H1 (cell line): ENCODE data around the gene MACROD2. TPM values are rescaled to one million over a fixed set of nuclear protein-coding genes. Genes with fewer than 3 reads are reported as not detected.

ENCODE experiments used
- CTCF ChIA-PET: fragments of 300-600 bp; sonication (Branson Sonifier 250); formaldehyde crosslinking; loops from one replicate; lab custom pipeline; 2021; ENCODE audit not compliant: partially characterized antibody; lab: Charles Lee
- POLR2A ChIA-PET: fragments of 300-600 bp; sonication (Branson Sonifier 250); formaldehyde crosslinking; loops from one replicate; lab custom pipeline; 2021; ENCODE audit warnings: inconsistent platforms; ENCODE audit not compliant: partially characterized antibody; lab: Charles Lee
- DNase-seq, 2 experiments: peaks; one replicate each; pipeline versions ENCODE4 v3.0.0 to v3.0.0-alpha.2; 2010 to 2022; ENCODE audit warnings: low spot score in 2 of 2, low read depth in 1 of 2, mixed read lengths in 1 of 2
- FAIRE-seq: peaks from 2 replicates; lab custom pipeline; 2011; peaks lifted over from hg19 to GRCh38; lab: Jason Lieb, UNC
- H2AFZ ChIP-seq: 2 replicates; pipeline ENCODE4 v1.8.1; 2012; ENCODE audit warnings: low read length, inconsistent platforms
- H2AK5ac ChIP-seq: 2 replicates; pipeline ENCODE4 v1.6.1; 2013; ENCODE audit warnings: low read depth, low read length
- H2BK120ac ChIP-seq: replicated peaks from 2 replicates; pipeline ENCODE3; 2013; ENCODE audit warnings: low read depth, low read length, inconsistent platforms
- H2BK12ac ChIP-seq: 2 replicates; pipeline ENCODE4 v1.6.1; 2013; ENCODE audit warnings: low read depth, low read length
- H2BK15ac ChIP-seq: 2 replicates; pipeline ENCODE4 v1.6.1; 2013; ENCODE audit warnings: low read length
- H2BK20ac ChIP-seq: 2 replicates; pipeline ENCODE4 v1.6.1; 2013; ENCODE audit warnings: low read length
- H2BK5ac ChIP-seq: 2 replicates; pipeline ENCODE4 v1.6.1; 2013; ENCODE audit warnings: low read depth, low read length
- H3K14ac ChIP-seq: 2 replicates; pipeline ENCODE4 v1.6.1; 2013; ENCODE audit warnings: inconsistent platforms; ENCODE audit not compliant: insufficient read length
- H3K18ac ChIP-seq: 2 replicates; pipeline ENCODE4 v1.6.1; 2013; ENCODE audit warnings: low read length; ENCODE audit errors: extremely low read depth
- H3K23ac ChIP-seq: 2 replicates; pipeline ENCODE4 v1.6.1; 2013; ENCODE audit warnings: inconsistent platforms; ENCODE audit not compliant: insufficient read length
- H3K23me2 ChIP-seq: 2 replicates; pipeline ENCODE4 v1.6.1; 2013; ENCODE audit warnings: low read depth, low read length
- H3K27ac ChIP-seq: 2 replicates; pipeline ENCODE4 v1.6.1; 2011; ENCODE audit warnings: low read depth, low read length, inconsistent platforms
- H3K27me3 ChIP-seq, 4 experiments: replicated peaks in 1 of 4; 1 replicate in 1 of 4; 2 replicates in 3 of 4; pipeline versions ENCODE4 v1.6.1 to v1.8.1; 2011 to 2013; ENCODE audit warnings: low read length in 3 of 4, mild to moderate bottlenecking in 3 of 4, inconsistent platforms in 2 of 4, mixed read lengths in 2 of 4, moderate library complexity in 1 of 4; ENCODE audit not compliant: control insufficient read depth in 3 of 4, insufficient read depth in 3 of 4; ENCODE audit errors: extremely low read depth in 1 of 4
- H3K36me3 ChIP-seq, 4 experiments: 2 replicates each; pipeline versions ENCODE4 v1.6.1 to v1.8.1; 2011 to 2013; ENCODE audit warnings: mild to moderate bottlenecking in 4 of 4, low read length in 3 of 4, moderate library complexity in 2 of 4, control low read depth in 1 of 4, inconsistent platforms in 1 of 4; ENCODE audit not compliant: insufficient read depth in 4 of 4, control insufficient read depth in 2 of 4
- H3K4ac ChIP-seq: replicated peaks from 2 replicates; pipeline ENCODE3; 2013; ENCODE audit warnings: low read length, low read depth, mixed read lengths, inconsistent platforms; ENCODE audit not compliant: insufficient read length
- H3K4me1 ChIP-seq, 4 experiments: replicated peaks in 1 of 4; 1 replicate in 1 of 4; 2 replicates in 3 of 4; pipeline versions ENCODE4 v1.6.1 to v1.8.1; 2011 to 2013; ENCODE audit warnings: low read length in 3 of 4, inconsistent platforms in 2 of 4, mixed read lengths in 1 of 4; ENCODE audit not compliant: insufficient read depth in 4 of 4, control insufficient read depth in 3 of 4
- H3K4me2 ChIP-seq, 2 experiments: 2 replicates each; pipeline versions ENCODE4 v1.6.1 to v1.8.1; 2011 to 2013; ENCODE audit warnings: low read depth in 2 of 2, low read length in 2 of 2, control low read depth in 1 of 2, inconsistent platforms in 1 of 2, mild to moderate bottlenecking in 1 of 2; ENCODE audit not compliant: insufficient read depth in 1 of 2
- H3K4me3 ChIP-seq, 4 experiments: fragments of 200-600, 300-600 bp in 1 of 4; sonication (generic), shearing (Covaris generic), sonication (Bioruptor Twin) in 1 of 4; 2 replicates each; pipeline versions ENCODE4 v1.5.1 to v1.8.1; 2011 to 2016; ENCODE audit warnings: low read length in 4 of 4, low read depth in 3 of 4, control low read depth in 2 of 4, inconsistent platforms in 2 of 4, mild to moderate bottlenecking in 2 of 4, mixed read lengths in 1 of 4, moderate library complexity in 1 of 4; ENCODE audit not compliant: insufficient read depth in 2 of 4; ENCODE audit errors: extremely low read depth in 1 of 4
- H3K56ac ChIP-seq: replicated peaks from 2 replicates; pipeline ENCODE3; 2013; ENCODE audit warnings: low read depth, mild to moderate bottlenecking, mixed read lengths, low read length, inconsistent platforms; ENCODE audit not compliant: insufficient read length
- H3K79me1 ChIP-seq: 2 replicates; pipeline ENCODE4 v1.6.1; 2013; ENCODE audit warnings: low read depth, low read length, control low read depth
- H3K79me2 ChIP-seq, 2 experiments: 2 replicates each; pipeline versions ENCODE4 v1.6.1 to v1.8.1; 2012 to 2013; ENCODE audit warnings: low read length in 2 of 2, mild to moderate bottlenecking in 2 of 2, inconsistent platforms in 1 of 2; ENCODE audit not compliant: insufficient read depth in 2 of 2, control insufficient read depth in 1 of 2
- H3K9ac ChIP-seq, 4 experiments: replicated peaks in 1 of 4; 1 replicate in 1 of 4; 2 replicates in 3 of 4; pipeline versions ENCODE4 v1.6.1 to v1.8.1; 2011 to 2013; ENCODE audit warnings: low read depth in 3 of 4, low read length in 3 of 4, control low read depth in 2 of 4, mild to moderate bottlenecking in 2 of 4, moderate library complexity in 2 of 4, inconsistent platforms in 1 of 4; ENCODE audit errors: extremely low read depth in 1 of 4
- H3K9me3 ChIP-seq, 2 experiments: 2 replicates each; pipeline versions ENCODE4 v1.6.1 to v1.8.1; 2012 to 2013; ENCODE audit warnings: mild to moderate bottlenecking in 2 of 2, moderate library complexity in 2 of 2, control low read depth in 1 of 2, inconsistent platforms in 1 of 2, low read depth in 1 of 2, low read length in 1 of 2, mixed read lengths in 1 of 2; ENCODE audit not compliant: insufficient read depth in 2 of 2
- H4K20me1 ChIP-seq, 2 experiments: replicated peaks in 1 of 2; 2 replicates each; pipeline versions ENCODE3 to v1.8.1; 2011 to 2013; ENCODE audit warnings: inconsistent platforms in 2 of 2, low read length in 2 of 2, mild to moderate bottlenecking in 1 of 2; ENCODE audit not compliant: insufficient read depth in 2 of 2, control insufficient read depth in 1 of 2
- H4K5ac ChIP-seq: 2 replicates; pipeline ENCODE4 v1.6.1; 2013; ENCODE audit warnings: low read length, low read depth, mixed read lengths, inconsistent platforms; ENCODE audit not compliant: insufficient read length
- H4K8ac ChIP-seq: 2 replicates; pipeline ENCODE4 v1.8.0; 2013; ENCODE audit warnings: mild to moderate bottlenecking, moderate library complexity, low read length, inconsistent platforms; ENCODE audit not compliant: insufficient read depth; ENCODE audit errors: extremely low read depth
- H4K91ac ChIP-seq: replicated peaks from 2 replicates; pipeline ENCODE3; 2013; ENCODE audit warnings: low read length, mixed read lengths, inconsistent platforms; ENCODE audit not compliant: insufficient read length
- CHD2 ChIP-seq: IDR thresholded peaks from 2 replicates; pipeline ENCODE4 v1.6.1; 2012; ENCODE audit warnings: low read length, improper control_type of control experiment
- CREB1 ChIP-seq: IDR thresholded peaks from 2 replicates; pipeline ENCODE4 v1.6.1; 2012; ENCODE audit warnings: inconsistent platforms
- GTF2F1 ChIP-seq: IDR thresholded peaks from 2 replicates; pipeline ENCODE4 v1.6.1; 2012; ENCODE audit warnings: low read depth, low read length, improper control_type of control experiment, borderline replicate concordance
- JUN ChIP-seq: IDR thresholded peaks from 2 replicates; pipeline ENCODE4 v1.6.1; 2011; ENCODE audit warnings: low read depth, mild to moderate bottlenecking, improper control_type of control experiment, low read length
- JUND ChIP-seq: IDR thresholded peaks from 2 replicates; pipeline ENCODE4 v1.6.1; 2011; ENCODE audit warnings: mild to moderate bottlenecking, improper control_type of control experiment, low read length
- KDM5A ChIP-seq: fragments of 200-600 bp; IDR thresholded peaks from 2 replicates; pipeline ENCODE4 v1.7.1; 2012; ENCODE audit warnings: mild to moderate bottlenecking, low read length, inconsistent platforms, mixed read lengths
- RNF2 ChIP-seq: fragments of 200-900, 300-1000 bp; sonication (generic); IDR thresholded peaks from 2 replicates; pipeline ENCODE4 v1.7.1; 2016; ENCODE audit warnings: borderline replicate concordance, low read depth, mild to moderate bottlenecking, antibody characterized with exemption, low read length; ENCODE audit not compliant: poor library complexity, severe bottlenecking; ENCODE audit errors: missing control alignments
- SAP30 ChIP-seq: fragments of 300-600 bp; sonication (generic); IDR thresholded peaks from 2 replicates; pipeline ENCODE4 v1.7.1; 2012; ENCODE audit warnings: low read length, moderate library complexity, mild to moderate bottlenecking, inconsistent platforms; ENCODE audit not compliant: insufficient read depth, insufficient replicate concordance
- SRF ChIP-seq: IDR thresholded peaks from 2 replicates; pipeline ENCODE4 v1.6.1; 2011; ENCODE audit warnings: mild to moderate bottlenecking, low read depth, low read length, moderate library complexity
- TAF1 ChIP-seq: IDR thresholded peaks from 2 replicates; pipeline ENCODE4 v1.6.1; 2011; ENCODE audit warnings: mild to moderate bottlenecking, low read depth, low read length
- TCF12 ChIP-seq: IDR thresholded peaks from 2 replicates; pipeline ENCODE4 v1.6.1; 2011; ENCODE audit warnings: low read depth, mild to moderate bottlenecking, low read length
- YY1 ChIP-seq: IDR thresholded peaks from 2 replicates; pipeline ENCODE4 v1.6.1; 2011; ENCODE audit warnings: low read depth, mild to moderate bottlenecking, low read length
- WGBS, 2 experiments: shearing (Covaris generic) in 1 of 2; methylation state at CpG; one replicate each; pipeline versions ENCODE4 v1.1.6 to v1.1.7; 2013 to 2015; ENCODE audit warnings: low lambda C conversion rate in 2 of 2, mixed read lengths in 2 of 2, inconsistent platforms in 1 of 2, low coverage in 1 of 2, missing lambda C conversion rate in 1 of 2; ENCODE audit not compliant: insufficient replicate concordance in 2 of 2, insufficient coverage in 1 of 2, insufficient read length in 1 of 2; ENCODE audit errors: extremely low coverage in 1 of 2, missing lambda C conversion rate in 1 of 2; 5-methylcytosine and 5-hydroxymethylcytosine counted together
- polyA plus RNA-seq, 7 experiments: library from polyadenylated mRNA; depleted of rRNA in 3 of 7; stranded (reverse) in 5 of 7; unstranded in 2 of 7; fragments of >200 nt in 5 of 7; fragments of 200-250 nt in 2 of 7; gene quantifications; 1 replicate in 5 of 7; 2 replicates in 1 of 7; 4 replicates in 1 of 7; pipeline versions ENCODE4 v1.2.1 to v1.2.3, GENCODE V29; 2011 to 2013; ENCODE audit warnings: missing spikeins in 2 of 7, mixed read lengths in 2 of 7
- total RNA-seq: library from RNA; stranded (reverse); fragmentation: NEBNext Ultra II Directional; extraction: Animal tissue kit (Norgen Biotek cat#: 25700); gene quantifications from 2 replicates; pipeline ENCODE4 v1.2.1, GENCODE V29; 2021

The MACROD2 gene
- total and polyA plus RNA-seq, 2 of the 8 experiments (the other 6 are each of a cell fraction or from before 2014, with no cell fraction given), result 0.70 to 3.9 TPM

DNA sequence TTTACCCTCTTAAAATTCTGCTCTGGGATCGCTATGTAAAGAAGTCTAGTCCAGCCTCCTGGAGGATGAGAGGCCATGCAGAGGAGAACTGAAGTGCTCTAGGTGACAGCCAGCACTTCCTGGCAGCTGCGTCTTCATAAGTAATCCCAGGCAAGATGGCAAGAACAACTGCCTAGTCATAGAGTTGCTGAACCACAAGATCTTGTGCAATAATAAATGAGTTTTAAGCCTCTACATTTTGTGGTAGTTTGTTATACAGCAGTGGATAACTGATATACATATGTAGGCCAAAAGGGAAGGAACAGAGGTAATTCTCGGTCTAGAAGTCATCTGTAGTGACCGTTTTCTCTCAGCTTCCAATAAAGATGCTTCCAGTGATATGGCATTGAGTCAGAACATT is 445.9 kb downstream of the MACROD2 start:
- Histone ChIP-seq H3K36me3 (no peaks in the 10 kb centered on the region), H2AK5ac (no peak overlapping the region), H3K18ac (no peak overlapping the region), H2AFZ (no peak overlapping the region), H3K23me2 (no peaks in the 10 kb centered on the region), H3K27ac (no peak overlapping the region), H3K9ac (no peak overlapping the region), H4K91ac (no peak overlapping the region), H3K27me3 (no peaks in the 10 kb centered on the region), H4K20me1 (no peaks in the 10 kb centered on the region), H3K14ac (no peak overlapping the region), H2BK5ac (no peak overlapping the region), H3K4me2 (no peak overlapping the region), H3K79me2 (no peaks in the 10 kb centered on the region), H2BK20ac (no peak overlapping the region), H2BK120ac (no peak overlapping the region), H3K4ac (no peak overlapping the region), H2BK12ac (no peak overlapping the region), H2BK15ac (no peak overlapping the region), H4K5ac (no peak overlapping the region), H3K9me3 (0 out of 4 replicates have a peak, but pooled peaks cover 0 to 4% of the 10 kb centered on the region in 2 experiments), H4K8ac (no peak overlapping the region), H3K79me1 (no peaks in the 10 kb centered on the region), H3K4me3 (no peak overlapping the region), H3K4me1 (no peaks in the 10 kb centered on the region), H3K56ac (no peak overlapping the region), H3K23ac (no peak overlapping the region)
- WGBS, 2 experiments, result 87% methylated on average over 4 of the region's 4 CpGs; no CpG with 5 or more reads in 1 of the 2 experiments
- CTCF ChIA-PET, result no interaction called here
- no peak for DNase-seq
- FAIRE-seq, result no peak
- POLR2A ChIA-PET, result no interaction called here
- TF ChIP-seq TCF12 (no peak), RNF2 (no peak), CHD2 (no peak), YY1 (no peak), SRF (no peak), JUND (no peak), CREB1 (no peak), SAP30 (no peak), KDM5A (no peak), TAF1 (no peak), JUN (no peak), GTF2F1 (no peak)
